ENCODE data around the gene CBFB.

Gene CBFB

GRCh38 chr16:67011274-67011673 is 17.7 kb upstream of the CBFB start:
- TF ChIP-seq ZFX (IDR thresholded peaks at IDR 0.05) (no peak), CTCF (conservative IDR thresholded peaks at IDR 0.05) (no peak)
- no peak overlapping the region for H3K27ac ChIP-seq

- TF ChIP-seq ZFX (IDR thresholded peaks at IDR 0.05) (no peak), CTCF (conservative IDR thresholded peaks at IDR 0.05) (no peak)
- no peak overlapping the region for H3K27ac ChIP-seq
Observed at GRCh38 chr16:67013233-67013822, 15.6 kb upstream of the CBFB start.

- TF ChIP-seq ZFX (IDR thresholded peaks at IDR 0.05) (no peak), CTCF (conservative IDR thresholded peaks at IDR 0.05) (no peak)
- H3K27ac ChIP-seq: no peak overlapping the region
Observed at GRCh38 chr16:67013823-67014633, 14.9 kb upstream of the CBFB start.

- no peak for TF ChIP-seq ZFX (IDR thresholded peaks at IDR 0.05)
- no peak for TF ChIP-seq CTCF (conservative IDR thresholded peaks at IDR 0.05)
- no peak overlapping the region for H3K27ac ChIP-seq
Observed at GRCh38 chr16:67014634-67015312, 14.2 kb upstream of the CBFB start.

- TF ChIP-seq ZFX (IDR thresholded peaks at IDR 0.05) (no peak), CTCF (conservative IDR thresholded peaks at IDR 0.05) (no peak)
- no peak overlapping the region for H3K27ac ChIP-seq
Observed at GRCh38 chr16:67015313-67015731, 13.6 kb upstream of the CBFB start.

GRCh38 chr16:67016143-67016542 is 12.8 kb upstream of the CBFB start:
- no peak overlapping the region for H3K27ac ChIP-seq
- TF ChIP-seq ZFX (IDR thresholded peaks at IDR 0.05) (no peak), CTCF (conservative IDR thresholded peaks at IDR 0.05) (no peak)

Data from C4-2B (cell line).